ENCODE results near the gene HJV.
A peak's percentile ranks its signal among the peaks of the same experiment; 100 is the strongest.

HJV gene

DNA sequence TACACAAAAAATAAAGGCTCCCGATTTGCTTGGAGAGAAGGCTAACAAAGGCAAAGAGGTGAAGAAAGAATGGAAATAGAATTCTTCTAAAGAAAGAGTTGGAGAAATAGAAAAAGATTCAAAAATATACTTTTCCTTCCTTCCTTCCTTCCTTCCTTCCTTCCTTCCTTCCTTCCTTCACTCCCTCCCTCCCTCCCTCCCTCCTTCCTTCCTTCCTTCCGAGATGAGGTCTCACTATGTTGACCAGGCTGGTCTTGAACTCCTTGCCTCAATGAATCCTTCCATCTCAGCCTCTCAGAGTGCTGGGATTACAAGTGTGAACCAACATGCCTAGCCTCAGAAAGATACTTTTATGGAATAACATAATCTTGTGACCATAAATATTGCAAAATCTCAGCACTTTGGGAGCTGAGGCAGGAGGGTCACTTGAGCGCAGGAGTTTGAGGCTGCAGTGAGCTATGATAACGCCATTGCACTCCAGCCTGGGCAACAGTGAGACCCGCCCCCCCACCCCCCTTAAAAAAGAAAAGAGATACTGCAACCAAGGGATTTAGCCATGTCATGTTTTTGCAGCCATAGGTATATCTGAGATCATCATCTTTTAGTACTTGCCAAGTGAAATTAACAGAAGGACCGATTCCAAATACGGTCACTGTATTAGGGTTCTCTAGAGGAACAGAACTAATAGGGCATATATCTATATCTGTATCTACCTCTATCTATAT, 1.0 kb upstream of the HJV start:
- DNase-seq (ENCODE audit: low read depth in 2 of 2), result no peak

DNA sequence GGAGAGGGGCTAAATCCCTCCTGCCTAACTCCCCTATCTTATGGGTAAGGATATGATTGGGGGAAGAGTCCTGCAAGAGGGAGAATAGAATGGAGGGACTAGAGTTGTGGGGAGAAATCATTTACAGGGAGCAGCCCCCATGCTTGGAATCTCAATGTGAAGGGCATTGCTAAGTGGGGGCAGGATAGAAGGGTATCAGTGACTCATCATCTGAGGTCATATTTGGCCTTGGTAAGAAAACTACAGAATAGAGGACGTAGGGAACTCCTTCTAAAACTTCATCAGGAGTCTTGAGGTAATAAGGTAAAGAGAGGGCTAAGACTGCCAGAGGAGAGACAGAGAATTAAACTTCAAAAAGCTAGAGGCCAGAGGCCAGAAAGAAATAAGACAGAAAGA, 487 bp downstream of the HJV start:
- DNase-seq (ENCODE audit: low read depth in 2 of 2), result no peak

DNA sequence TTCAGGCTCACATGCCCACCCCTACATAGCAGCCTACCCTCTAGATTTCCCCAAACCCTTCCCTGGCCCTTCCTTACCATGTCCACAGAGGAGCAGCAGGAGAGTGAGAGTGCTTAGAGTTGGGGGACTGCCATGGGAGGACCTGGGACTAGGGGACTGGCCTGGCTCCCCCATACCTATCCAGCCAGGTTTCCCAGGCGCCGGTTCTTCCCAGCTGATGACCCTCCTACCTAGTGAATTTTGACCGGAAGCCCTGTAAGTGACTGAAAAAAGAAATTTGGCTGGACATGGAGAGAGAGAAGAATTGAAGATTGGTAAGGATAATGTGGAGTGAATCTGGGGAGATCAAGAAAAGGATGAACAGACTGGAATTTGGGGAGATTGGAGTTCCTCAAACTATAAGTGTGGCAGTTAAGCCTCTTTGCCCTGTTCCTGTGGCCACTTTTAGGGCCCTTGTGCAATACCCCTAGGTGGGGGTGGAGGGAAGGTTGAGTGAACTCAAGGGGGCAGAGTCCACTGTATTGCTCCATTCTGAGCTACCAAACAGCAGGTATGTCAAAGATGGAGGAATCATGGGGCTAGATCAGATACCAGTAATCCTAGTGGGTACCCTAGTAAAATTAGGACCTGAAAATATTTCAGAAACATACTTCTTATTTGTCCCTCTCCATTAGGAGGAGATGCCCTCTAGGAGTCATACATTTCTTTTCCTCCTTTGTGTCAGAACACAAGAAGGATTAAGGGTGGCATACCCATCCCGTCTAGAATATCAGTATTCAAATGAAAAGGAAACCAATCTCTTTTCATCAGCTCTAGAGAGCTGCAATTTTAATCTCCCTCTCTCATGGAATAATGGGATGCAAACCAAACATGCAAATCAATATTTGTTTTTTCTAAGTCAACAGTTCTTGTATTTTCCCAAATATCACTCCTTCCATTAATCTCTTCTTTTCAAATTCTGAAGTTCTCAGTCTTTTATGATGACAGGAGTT, 1.2 kb downstream of the HJV start:
- no peak for DNase-seq (ENCODE audit: low read depth in 2 of 2)

DNA sequence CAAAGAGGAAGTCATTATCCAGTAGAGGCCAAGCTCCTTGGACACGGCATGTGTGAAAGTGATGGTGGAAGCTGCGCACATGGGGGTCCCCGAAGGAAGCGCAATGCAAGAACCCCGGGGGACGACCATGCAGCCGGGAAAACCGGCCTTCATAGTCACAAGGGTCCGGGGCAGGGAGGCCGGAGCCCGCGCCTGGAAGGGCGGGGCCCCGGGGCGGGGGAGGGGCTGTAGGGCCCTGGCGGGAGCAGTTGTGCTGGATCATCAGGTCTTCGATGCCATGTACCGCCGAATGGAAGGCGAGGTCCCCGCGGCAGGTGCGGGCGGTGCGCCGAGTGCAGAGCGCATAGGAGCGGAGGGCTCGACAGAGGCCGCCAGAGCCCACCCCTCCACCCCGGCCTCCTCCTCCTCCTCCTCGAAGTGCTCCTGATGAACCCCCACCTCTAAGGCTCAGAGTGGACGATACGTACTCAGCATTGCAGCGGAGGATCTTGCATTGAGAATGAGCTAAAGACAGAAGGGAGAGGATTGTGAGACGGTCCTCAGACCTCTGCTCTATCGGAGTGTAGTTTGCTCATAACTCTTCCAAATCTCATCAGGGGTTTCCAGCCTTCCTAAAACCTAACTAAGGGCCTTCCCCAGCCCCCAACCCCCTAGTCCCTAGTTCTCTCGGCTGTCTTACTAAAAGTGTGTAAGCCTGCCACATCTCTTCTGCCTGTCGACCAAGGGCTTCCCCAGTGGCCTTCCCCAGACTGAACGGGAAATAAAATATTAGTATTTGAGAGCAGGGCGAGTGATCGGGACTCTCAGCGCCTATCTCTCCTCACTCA, 2.1 kb downstream of the HJV start:
- DNase-seq (ENCODE audit: low read depth in 2 of 2), result no peak

DNA sequence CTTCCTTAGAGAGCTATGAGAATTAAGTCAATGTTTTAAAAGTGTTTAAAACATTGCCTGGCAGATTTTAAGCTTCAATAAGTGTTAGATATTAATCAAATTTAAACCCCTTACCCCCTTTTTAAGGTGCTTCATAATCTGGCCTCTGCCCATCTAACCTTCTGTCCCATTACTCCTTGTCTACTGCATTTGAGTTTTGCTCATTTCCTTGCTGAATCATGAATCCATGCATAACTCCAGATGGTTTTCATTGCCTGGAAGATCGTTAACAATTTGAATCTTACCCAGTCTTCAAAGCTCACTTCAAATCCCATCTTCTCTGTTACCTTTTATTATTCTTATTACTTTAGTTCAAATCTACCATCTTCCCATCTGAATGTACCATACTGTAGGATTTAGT, 4.6 kb downstream of the HJV start:
- no peak for DNase-seq (ENCODE audit: low read depth in 2 of 2)

DNA sequence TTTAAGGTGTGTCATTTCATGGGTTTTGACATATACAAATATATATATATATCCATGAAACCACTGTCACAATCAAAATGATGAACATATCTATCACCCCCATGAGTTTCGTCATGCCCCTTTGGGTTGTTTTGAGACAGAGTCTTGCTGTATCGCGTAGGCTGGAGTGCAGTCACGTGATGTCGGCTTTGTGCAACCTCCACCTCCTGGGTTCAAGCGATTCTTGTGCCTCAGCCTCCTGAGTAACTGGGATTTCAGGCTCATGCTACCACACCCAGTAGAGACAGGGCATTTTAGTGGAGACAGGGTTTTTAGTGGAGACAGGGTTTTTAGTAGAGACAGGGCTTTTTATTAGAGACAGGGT, 8.0 kb downstream of the HJV start:
- no peak for DNase-seq (ENCODE audit: low read depth in 2 of 2)

DNA sequence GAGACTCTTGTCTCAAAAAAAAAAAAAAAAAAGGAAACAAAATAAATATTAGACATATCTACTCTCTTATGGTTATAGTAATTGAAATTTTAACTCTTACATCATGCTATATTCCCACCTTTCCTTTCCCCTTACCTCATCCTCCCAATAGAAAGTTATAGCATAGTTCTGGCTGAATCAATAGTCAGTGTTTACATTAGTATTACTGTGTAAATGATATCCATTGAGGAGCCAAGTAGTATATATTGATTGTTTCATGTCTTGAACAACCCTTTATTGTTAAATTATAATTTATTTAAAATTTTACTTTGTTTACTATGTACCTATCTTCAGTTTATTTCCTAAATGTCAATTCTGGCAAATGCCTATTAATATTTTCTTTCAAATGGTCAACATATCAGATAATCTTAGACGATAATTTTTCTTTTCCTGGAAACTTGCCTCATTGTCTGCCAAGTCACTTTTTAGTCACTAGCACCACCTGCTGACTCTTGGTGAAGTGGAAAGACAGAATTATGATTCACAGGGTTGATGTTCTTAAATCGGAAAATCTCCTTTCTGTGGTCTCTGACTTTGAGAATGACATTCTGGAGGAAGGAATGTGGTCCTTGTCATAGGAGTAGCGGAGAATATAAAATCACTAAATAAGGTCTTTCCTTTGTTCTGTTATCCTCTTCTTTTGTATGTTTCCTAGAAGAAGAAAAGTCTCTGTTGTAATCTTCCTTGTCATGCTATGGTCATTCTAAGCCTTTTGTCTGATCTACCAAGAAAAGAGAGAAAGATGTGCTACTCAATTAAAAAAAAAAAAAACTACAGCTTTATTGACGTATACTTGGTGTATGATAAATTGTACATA, 8.6 kb downstream of the HJV start:
- DNase-seq (ENCODE audit: low read depth in 2 of 2), result peak in 1 of 2 experiments; percentile 49

DNA sequence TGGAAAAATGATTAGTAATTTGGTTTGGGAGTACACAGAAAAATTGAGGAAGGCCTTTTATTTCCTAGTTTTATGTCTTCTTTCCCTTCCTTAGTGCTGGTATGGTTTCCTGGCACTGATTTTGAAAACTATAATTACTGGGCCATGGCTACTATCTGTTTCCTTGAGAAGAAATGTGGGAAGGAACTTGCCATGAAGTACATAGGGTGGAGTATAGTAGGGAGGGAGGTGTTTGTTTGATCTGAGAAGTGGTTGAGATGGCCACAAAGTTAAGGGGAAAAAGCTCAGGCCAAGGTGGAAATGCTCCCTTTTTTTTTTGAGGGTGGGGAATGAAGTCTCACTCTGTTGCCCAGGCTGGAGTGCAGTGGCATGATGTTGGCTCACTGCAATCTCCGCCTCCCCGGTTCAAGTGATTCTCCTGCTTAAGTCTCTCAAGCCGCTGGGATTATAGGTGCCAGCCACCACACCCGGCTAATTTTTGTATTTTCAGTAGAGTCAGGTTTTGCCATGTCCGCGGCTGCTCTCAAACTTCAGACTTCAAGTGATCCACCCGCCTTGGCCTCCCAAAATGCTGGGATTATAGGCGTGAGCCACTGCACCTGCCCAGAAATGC, 11.3 kb downstream of the HJV start:
- no peak for DNase-seq (ENCODE audit: low read depth in 2 of 2)

DNA sequence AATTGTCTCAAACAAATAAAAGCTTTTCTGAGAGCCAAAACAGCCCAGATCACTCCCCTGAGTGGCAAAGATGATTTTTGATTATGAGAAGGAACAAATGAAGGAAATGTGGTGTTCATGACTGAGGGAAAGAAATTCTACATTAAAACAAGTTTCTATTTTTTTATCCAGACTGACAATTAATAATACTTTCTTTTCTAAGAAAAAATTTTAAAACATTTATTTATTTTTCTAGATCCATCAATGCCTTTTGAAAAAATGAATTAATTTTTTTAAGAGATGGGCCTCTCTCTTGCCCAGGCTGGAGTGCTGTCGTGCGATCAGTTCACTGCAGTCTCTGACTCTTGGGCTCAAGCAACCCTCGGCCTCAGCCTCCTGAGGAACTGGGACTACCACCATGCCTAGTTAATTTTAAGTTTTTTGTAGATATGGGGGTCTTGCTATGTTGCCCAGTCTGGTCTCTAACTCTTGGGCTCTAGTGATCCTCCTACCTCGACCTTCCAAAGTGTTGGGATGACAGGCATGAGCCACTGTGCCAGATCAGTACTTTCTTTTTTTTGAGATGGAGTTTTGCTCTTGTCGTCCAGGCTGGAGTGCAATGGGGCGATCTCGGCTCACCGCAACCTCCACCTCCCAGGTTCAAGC, 13.9 kb downstream of the HJV start:
- no peak for DNase-seq (ENCODE audit: low read depth in 2 of 2)

DNA sequence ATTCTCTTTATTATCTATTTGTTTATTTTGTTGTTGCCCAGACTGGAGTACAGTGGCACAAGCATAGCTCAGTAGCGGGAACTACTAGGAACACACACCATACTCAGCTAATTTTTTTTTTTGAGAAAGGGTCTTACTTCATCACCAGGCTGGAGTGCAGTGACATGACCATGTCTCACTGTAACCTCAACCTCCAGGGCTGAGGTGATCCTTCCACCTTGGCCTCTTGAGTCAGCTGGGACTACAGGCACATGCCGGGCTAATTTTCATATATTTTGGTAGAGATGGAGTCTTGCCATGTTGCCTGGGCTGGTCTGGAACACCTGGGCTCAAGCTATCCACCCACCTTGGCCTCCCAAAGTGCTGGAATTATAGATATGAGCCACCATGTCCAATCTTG, 19.8 kb downstream of the HJV start:
- DNase-seq (ENCODE audit: low read depth in 2 of 2), result no peak

DNA sequence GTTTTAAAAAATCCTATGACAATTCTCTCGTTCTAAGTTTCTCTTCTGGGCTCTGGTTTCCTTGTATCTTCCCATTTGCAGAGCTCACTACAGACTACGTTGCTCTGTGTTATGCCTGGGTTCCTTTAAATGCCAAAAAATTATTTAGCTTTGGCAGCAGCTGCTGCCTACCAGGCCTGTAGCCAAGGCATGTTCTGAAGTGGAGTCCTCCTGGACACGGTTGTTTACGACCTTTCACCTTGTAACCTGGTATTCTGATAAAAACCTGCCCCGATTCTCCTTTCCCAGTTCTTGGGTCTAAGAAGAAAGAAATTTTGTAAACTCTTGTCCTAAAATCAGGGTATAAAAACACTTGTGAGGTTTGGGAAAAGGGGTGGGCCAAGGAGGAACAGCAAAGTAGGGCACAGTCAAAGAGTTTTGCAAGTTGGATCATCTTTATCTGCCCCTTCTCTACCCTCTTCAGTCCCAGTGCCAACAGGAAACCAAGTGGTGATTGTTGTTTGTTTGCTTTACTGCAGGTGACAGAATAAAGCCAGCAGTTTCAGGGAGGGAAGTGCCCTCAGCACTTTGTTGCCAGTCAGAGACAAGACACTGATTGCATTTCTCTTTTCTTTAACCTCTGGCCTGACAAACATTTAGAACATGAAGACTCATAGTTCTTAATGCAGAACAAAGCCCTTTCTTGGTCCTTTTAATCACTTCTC, 22.1 kb downstream of the HJV start:
- DNase-seq (ENCODE audit: low read depth in 2 of 2), result no peak

DNA sequence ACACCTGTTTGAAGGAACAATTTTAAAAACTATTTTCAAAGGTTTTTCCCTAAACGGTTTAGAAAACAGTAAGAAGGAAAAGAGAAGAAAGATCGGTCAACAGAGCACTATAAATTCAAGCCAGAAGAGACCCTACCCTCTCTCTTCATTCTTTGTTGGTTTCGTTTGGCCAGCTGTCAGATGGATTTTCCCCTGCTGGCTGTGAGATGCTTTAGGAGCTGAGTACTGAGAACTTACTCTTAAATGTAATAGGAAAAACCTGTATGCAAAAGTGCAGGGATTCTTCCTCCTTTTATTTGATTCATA, 23.9 kb downstream of the HJV start:
- no peak for DNase-seq (ENCODE audit: low read depth in 2 of 2)

DNA sequence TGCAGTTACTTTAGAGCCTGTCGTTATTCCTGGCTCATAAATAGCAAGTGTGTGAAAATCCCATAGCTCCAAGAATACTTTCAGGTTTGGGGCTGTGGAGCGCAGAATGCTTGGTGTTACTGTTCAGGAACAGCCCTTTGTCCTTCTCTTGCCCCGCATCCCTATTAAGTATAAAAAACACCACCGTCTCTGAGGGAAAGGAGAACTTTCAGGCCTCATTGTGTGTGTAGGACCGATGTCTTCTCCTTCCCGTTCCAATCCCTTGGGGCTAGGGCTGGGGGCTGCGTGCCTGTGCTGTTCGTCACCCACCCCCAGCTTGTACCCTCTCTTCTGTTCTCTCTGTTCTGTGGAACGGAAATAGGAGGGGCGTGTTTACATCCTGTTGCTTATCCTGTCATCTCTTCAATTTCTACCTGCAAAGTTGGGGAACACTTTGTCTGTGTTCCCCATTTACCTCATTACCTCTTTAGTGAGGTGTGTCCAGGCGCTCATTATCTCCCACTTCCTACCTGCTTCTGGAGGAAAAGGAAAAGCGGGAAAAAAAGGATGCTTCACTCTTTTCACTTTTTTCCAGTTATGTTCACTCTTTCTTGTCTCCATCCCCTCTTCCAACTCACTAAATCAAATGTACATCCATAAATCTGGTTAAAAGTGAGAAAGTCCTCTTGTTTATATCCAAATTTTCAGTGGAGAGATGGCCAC, 24.4 kb downstream of the HJV start:
- no peak for DNase-seq (ENCODE audit: low read depth in 2 of 2)

DNA sequence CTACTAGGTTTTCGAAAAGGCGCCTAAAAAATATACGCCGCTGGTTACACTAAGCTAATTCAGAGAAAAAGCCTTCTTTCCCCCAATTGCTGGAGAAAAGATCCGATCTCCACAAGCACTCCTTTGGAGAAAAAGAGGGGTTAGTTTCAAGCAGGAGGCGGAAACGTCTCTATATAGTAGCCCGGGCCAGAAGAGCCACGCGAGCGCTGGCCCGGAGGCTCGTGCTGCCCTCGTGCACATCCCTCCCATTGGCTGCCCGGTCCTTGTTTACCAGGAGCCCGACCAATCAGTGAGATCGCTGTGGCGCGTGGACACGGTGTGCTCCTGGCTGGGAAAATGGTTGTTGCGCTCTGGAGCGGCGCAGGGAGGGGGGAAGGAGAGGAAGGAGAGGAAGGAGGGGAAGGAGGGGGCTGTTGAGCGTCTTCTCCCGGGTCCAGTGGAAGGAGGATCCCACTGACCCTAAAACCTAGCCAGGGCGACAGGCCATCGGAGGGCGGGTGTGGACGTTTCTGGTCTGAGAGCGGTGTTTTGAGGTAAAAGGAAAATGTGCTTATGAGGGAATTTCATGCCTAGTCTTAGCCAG, 25.0 kb downstream of the HJV start, which contains the start of gene TXNIP:
TSS of gene TXNIP (minus strand) at position 147 of the 583 bp plus-strand sequence. CDS start 313 bp downstream, outside the sequence.
- peak; percentile 94 to 95 for DNase-seq (ENCODE audit: low read depth in 2 of 2)

DNA sequence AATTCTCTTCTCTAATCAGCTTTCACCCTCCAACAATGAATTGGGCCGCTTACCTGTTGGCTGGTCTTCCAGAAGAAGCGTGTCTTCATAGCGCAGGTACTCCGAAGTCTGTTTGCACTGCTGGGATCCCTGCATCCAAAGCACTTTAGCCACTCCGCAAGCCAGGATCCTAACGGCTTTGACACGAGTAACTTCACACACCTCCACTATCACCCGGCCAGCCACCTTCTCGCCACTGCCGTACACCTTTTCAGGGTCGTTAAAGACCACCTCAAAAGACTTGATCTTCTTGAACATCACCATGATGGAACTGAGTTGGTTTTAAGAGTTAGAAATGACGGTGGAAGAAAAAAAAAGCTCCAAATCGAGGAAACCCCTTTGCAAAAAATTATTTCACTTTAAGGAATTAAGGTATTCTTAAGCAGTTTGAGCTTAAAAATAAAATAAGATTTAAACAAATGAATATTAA, 25.5 kb downstream of the HJV start:
- DNase-seq (ENCODE audit: low read depth in 2 of 2), result no peak

DNA sequence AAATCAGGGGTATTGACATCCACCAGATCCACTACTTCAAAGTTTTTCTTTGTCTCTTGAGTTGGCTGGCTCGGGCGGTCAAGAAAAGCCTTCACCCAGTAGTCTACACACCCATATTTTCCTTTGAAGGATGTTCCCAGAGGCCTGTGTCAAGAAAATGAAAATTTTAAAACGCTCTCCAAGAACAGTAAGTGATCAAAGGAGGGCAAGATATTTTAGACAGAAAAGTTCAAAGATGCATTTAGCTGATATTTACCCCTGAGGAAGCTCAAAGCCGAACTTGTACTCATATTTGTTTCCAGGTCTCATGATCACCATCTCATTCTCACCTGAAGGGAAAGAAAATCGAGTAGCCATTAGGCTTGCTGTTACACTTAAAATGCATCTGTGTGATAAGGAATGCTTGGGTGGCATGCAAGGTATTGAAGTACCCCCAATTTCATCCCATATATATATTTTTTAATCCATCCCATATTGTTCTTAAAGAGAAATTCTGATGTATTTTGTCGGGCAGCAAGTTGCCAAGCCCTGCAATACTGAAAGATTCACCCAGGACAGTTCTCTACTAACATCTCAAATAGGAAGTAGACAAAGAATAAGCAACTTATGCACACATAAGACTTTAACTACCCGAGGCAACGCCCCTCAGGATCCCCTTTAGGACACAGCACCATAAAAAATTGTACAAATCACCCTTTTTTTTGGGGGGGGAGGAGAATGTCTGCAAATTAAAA, 26.2 kb downstream of the HJV start:
- DNase-seq (ENCODE audit: low read depth in 2 of 2), result no peak

DNA sequence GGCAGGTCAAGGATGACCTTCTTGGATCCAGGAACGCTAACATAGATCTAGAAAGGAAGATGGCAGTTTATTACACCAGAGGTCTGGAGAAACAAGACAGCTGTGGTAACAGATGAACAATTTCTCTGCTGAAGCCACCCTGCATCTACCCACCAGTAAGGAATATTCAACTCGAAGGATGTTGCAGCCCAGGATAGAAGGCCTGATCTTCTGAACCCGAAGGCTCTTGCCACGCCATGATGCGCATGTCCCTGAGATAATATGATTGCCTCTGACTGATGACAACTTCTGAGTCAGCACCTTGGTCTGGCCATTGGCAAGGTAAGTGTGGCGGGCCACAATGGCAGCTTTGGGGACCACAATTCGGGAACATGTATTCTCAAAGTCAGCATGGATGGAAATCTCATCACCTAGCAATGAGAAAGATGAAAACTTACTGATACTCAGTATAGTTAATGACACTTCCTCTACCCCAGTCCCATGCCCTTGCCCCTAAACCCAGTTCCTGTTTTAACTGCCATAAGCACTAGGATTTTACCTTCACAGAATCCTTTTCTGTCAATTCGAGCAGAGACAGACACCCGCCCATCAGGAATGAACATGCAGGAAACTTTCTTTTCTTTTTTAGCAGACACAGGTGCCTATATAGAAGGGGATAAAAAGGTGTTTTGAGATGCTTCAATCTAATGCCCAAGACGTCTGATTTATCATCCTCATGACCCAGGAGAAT, 27.0 kb downstream of the HJV start:
- DNase-seq (ENCODE audit: low read depth in 2 of 2), result no peak
